ENCODE measurements around the gene MYRF. TPM values are rescaled to one million over a fixed set of nuclear protein-coding genes. Genes with fewer than 3 reads are reported as not detected.

Gene MYRF
- total and polyA plus RNA-seq, 9 of the 15 experiments (the other 6 are each of a cell fraction or from before 2014, with no cell fraction given): 2.3 to 25.8 (median 7.1) TPM

DNA sequence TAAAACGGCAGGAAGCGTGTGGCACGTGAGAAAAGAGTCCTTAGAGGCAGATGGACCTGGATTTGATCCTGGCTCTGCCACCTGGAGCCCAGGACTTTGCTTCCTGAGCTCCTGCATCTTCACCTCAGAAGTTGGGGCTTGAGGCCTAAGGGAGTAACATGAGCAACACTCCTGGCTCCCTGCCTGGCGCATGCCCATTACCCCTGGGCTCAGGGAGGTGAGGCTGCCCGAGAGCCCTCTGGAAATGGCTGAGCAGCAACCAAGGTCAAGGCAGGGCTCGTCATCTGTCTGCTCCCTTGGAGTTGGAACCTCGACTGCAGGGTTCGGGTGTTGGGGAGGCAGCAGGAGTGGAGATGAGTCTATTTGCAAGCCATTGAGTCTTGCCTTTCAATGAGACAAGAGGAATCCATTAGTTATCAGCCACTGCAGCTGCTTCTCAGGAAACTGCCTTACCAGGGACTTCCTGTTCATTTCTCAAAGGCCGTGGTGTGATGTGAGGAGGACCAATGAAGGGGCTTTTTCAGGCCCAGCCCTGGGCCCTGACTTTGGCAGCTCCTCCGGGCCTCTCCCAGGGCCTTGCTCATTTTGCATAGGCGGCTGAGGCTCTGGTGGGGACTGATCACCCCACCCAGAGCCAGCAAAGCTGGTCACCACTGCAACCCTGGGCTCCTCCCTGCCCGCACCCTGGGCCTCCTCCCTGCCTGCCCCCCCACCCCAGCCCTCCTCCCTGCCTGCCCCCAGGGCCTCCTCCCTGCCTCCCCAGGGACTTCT, 82.0 kb downstream of the MYRF start (continued):
- TF ChIP-seq, protein P1, sequence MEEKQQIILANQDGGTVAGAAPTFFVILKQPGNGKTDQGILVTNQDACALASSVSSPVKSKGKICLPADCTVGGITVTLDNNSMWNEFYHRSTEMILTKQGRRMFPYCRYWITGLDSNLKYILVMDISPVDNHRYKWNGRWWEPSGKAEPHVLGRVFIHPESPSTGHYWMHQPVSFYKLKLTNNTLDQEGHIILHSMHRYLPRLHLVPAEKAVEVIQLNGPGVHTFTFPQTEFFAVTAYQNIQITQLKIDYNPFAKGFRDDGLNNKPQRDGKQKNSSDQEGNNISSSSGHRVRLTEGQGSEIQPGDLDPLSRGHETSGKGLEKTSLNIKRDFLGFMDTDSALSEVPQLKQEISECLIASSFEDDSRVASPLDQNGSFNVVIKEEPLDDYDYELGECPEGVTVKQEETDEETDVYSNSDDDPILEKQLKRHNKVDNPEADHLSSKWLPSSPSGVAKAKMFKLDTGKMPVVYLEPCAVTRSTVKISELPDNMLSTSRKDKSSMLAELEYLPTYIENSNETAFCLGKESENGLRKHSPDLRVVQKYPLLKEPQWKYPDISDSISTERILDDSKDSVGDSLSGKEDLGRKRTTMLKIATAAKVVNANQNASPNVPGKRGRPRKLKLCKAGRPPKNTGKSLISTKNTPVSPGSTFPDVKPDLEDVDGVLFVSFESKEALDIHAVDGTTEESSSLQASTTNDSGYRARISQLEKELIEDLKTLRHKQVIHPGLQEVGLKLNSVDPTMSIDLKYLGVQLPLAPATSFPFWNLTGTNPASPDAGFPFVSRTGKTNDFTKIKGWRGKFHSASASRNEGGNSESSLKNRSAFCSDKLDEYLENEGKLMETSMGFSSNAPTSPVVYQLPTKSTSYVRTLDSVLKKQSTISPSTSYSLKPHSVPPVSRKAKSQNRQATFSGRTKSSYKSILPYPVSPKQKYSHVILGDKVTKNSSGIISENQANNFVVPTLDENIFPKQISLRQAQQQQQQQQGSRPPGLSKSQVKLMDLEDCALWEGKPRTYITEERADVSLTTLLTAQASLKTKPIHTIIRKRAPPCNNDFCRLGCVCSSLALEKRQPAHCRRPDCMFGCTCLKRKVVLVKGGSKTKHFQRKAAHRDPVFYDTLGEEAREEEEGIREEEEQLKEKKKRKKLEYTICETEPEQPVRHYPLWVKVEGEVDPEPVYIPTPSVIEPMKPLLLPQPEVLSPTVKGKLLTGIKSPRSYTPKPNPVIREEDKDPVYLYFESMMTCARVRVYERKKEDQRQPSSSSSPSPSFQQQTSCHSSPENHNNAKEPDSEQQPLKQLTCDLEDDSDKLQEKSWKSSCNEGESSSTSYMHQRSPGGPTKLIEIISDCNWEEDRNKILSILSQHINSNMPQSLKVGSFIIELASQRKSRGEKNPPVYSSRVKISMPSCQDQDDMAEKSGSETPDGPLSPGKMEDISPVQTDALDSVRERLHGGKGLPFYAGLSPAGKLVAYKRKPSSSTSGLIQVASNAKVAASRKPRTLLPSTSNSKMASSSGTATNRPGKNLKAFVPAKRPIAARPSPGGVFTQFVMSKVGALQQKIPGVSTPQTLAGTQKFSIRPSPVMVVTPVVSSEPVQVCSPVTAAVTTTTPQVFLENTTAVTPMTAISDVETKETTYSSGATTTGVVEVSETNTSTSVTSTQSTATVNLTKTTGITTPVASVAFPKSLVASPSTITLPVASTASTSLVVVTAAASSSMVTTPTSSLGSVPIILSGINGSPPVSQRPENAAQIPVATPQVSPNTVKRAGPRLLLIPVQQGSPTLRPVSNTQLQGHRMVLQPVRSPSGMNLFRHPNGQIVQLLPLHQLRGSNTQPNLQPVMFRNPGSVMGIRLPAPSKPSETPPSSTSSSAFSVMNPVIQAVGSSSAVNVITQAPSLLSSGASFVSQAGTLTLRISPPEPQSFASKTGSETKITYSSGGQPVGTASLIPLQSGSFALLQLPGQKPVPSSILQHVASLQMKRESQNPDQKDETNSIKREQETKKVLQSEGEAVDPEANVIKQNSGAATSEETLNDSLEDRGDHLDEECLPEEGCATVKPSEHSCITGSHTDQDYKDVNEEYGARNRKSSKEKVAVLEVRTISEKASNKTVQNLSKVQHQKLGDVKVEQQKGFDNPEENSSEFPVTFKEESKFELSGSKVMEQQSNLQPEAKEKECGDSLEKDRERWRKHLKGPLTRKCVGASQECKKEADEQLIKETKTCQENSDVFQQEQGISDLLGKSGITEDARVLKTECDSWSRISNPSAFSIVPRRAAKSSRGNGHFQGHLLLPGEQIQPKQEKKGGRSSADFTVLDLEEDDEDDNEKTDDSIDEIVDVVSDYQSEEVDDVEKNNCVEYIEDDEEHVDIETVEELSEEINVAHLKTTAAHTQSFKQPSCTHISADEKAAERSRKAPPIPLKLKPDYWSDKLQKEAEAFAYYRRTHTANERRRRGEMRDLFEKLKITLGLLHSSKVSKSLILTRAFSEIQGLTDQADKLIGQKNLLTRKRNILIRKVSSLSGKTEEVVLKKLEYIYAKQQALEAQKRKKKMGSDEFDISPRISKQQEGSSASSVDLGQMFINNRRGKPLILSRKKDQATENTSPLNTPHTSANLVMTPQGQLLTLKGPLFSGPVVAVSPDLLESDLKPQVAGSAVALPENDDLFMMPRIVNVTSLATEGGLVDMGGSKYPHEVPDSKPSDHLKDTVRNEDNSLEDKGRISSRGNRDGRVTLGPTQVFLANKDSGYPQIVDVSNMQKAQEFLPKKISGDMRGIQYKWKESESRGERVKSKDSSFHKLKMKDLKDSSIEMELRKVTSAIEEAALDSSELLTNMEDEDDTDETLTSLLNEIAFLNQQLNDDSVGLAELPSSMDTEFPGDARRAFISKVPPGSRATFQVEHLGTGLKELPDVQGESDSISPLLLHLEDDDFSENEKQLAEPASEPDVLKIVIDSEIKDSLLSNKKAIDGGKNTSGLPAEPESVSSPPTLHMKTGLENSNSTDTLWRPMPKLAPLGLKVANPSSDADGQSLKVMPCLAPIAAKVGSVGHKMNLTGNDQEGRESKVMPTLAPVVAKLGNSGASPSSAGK (IDR thresholded peaks at IDR 0.05): peak; percentile 77
- TF ChIP-seq HDAC6 (IDR thresholded peaks at IDR 0.05; ENCODE audit: low read depth, low read length) (no peak), HMG20B (CRISPR knock-in tag; IDR thresholded peaks at IDR 0.05) (no peak), ZNF77 (CRISPR knock-in tag; IDR thresholded peaks at IDR 0.05) (no peak), SIRT6 (IDR thresholded peaks at IDR 0.05; ENCODE audit: low read depth, low read length) (no peak), FOSL1 (tag; conservative IDR thresholded peaks at IDR 0.05) (0 out of 2 replicates have a peak, but pooled peaks have one; percentile 10), RCOR1 (IDR thresholded peaks at IDR 0.05; ENCODE audit: borderline replicate concordance in 1 of 2, low read depth in 2 of 2, low read length in 2 of 2) (peak in 1 of 2 experiments; percentile 14; a peak in 1 of 4 replicates), CHD4 (IDR thresholded peaks at IDR 0.05; ENCODE audit: insufficient read depth, insufficient replicate concordance, low read depth, low read length, poor library complexity, severe bottlenecking) (no peak), ZNF76 (CRISPR knock-in tag; IDR thresholded peaks at IDR 0.05; ENCODE audit: borderline replicate concordance) (peak; percentile 86; the same call in 1 of the 2 replicates), FOXM1 (IDR thresholded peaks at IDR 0.05; ENCODE audit: low read depth) (no peak), FOXM1 (CRISPR knock-in tag; IDR thresholded peaks at IDR 0.05; ENCODE audit: low read depth) (no peak), HNRNPLL (IDR thresholded peaks at IDR 0.05; ENCODE audit: low read depth, low read length, poor library complexity, severe bottlenecking) (no peak)

All from K562 (cell line).